Mucosa of gallbladder (tissue), 1 donor: ENCODE measurements around the gene NAV2. TPM values are rescaled to one million over a fixed set of nuclear protein-coding genes. Genes with fewer than 3 reads are reported as not detected.

Source experiments
- DNase-seq: peaks from one replicate; pipeline ENCODE4 v3.0.0-alpha.2; 2020; ENCODE audit warnings: low spot score
- total RNA-seq: library from RNA; stranded (reverse); gene quantifications from one replicate; pipeline ENCODE4 v1.2.1, GENCODE V29; 2021
- donor health status: DM: no; HTN: no; CAD: no.

NAV2 gene
- total RNA-seq, 1 donor from 2014 or later, result 5.3 TPM

DNA sequence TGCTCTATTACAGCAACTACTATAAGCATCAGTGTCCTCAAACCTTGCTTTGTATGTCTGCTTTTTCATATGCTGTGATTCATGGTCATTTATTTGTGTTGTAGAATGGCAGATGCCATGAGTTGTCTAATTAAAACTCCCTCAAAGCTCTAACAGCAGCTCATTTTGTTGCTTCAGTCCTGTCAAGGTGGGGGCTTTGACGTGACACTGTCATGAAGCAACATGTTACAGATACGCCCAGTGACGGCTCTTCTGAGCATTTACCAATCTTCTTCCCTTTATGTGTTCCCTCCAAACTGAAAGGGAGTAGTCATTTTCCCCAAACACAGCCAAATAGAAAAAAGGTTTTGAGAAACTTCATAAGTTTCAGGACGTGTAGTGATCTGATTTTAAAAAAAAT, 340.9 kb downstream of the NAV2 start:
- DNase-seq, result no peak

DNA sequence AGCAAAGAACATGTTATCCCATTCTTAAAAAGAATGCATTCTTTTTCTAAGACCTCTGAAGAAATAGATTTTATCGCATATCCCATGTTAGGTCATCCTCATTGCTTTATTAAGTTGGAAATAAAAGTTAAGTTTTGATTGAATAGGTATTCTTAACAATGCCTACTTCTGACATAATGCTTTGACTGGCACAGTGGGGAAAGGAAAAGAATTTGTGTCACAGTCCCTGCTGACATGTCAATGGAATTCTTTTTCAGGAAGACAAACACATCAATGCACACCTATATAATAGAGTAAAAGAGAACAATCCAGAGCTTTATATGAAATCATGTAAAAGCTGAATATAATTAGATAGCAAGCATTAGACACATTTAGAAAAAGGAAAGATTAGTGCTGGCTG, 341.9 kb downstream of the NAV2 start:
- DNase-seq, result no peak

DNA sequence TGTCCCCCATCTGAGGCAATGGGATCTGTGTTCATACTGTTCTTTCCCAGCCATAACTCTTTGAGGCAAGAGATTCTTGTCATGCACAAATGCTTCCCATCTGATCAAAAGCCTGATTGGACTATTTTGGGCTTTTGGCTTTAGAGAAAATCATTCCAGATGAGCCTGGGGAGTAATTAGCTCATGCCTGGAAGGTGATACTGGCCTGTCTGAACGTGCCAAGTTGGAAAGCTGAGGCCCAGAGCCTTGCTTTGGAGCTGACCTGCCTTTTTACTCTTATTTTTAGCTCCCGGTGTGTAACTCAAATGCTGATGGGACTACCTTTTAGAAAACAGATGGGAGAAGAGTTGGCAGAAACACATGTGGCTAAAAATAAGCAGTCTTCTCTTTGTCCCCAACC, 342.7 kb downstream of the NAV2 start:
- no peak for DNase-seq

DNA sequence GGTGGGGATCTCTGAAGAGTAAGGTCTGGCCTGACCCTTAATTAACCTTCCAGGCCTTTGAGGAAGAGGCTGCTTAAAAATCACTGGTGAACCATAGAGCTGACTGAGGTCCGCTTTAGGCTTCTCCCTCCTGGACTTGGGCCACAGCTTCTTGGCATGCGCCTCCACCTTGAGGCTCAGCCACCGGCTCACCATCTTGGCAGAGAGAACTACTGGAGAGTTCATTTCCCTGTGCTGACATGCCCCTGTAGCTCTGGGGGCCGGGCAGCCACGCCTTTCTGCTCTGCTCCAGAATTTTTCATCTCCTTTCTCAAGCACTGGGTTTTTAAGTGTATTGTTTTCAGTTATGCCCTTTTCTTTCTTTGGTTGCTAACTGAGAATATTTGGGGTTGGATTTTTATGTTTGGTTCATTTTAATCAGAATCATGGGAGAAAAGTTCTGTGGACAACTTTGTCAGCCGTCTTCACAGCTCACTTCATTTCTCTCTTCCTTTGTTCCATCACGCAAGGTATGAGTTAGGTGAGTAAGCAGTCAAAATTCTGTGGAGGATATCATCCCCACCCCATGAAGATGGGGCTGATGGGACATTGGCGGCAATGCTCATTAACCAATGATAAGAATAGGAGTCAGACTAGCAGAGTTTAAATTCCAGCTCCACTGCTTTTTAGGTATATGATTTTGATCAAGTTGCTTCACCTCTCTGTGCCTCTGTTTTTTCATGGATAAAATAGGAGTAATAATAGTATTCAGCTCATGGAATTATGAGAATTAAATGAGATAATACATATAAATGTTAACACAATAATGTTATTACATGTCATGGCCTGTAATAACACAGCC, 343.7 kb downstream of the NAV2 start:
- DNase-seq, result no peak

DNA sequence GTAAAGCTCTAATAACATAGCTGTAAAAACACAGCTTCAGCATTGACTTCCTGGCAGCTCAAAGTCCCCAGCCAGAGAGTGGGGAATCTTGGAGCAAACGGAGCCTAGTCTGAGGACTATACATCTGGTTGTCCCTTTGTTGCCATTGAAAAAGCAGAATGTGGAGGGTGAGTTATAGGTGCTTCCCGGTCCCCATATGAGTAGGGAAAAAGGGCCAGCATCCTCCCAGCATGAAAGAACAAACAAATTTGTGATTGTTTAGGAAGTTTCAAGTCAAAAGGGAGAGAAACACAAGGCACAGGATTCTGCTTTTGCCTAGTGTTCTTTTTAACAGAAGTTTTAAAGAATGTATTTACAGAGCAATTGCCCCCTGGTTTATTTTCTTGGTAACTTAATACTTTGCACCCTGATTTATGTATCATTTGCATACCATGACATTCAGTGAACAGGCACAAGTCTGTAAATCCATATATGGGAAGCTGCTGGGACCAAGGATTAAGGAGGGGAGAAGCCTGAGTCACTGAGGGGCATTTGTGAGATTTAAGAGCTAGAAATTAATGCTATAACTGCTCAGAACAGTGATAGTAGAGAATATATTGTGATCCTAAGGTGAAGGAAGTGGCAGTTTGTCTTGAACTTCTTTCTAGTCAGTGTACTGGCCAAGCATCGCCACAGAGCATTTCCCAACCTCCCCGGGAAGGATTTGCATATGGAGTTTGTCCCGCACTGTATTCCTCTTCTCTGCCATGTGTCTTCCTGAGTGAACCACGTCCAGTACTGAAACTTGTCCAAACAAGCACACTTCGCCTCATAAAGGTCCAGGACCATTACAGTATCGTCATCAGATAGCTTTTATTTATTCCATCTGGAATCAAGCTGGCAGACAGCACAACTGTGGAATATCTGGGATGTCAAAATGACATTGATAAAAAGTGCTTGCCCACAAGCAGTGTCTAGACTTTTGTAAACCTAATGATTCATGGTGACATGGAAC, 344.6 kb downstream of the NAV2 start:
- no peak for DNase-seq

DNA sequence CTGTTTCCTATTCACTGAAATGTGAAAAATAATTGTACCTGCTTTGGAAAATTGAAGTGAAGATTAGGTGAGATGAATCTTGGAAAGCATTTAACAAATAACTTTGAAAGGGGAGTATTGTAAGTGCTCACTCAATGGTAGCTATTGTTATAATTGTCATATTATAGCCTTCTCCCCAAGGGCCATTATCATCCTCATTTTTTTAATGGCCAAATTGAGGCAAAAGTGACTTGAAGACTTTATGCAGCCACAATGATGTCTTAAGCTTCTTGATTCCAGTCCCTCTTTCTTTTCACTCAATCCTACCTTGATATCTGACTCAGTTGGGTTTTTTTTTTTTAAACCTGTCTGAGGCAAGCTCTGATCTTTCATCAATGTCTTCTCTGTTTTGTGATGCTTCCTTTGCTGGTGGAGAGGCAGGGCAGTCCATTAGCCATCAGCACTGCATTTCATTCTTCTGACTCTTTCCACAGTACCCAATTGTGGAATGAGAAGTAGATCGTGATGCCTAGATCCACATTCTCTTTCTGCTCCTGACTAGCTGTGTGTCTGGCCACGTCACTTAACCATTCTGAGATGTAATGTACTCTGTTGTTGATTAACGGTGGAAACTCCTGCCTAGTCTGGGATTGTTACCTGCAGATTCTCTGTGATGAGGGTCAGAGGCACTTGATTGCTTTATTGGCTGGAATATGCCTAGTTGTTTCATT, 346.3 kb downstream of the NAV2 start:
- DNase-seq, result no peak

DNA sequence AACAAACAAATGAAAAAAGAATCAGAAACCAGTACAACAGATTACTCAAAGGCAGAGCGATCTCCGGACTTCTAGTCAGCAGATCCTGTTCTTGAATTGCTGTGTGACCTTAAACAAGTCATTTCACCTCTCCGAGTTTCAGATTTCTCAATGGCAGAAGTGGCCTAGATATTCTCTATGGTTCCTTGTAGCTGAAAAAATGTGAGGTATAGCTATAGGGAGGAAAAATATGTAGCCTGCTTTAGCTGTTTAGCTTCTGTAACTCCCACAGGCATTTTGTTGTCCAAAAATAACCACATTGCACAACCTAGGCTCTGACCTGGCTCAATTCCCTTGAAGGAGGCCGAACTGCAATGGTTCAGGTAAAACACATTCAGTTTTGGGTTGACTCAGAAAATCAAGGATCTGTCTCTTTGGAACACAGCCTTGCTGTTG, 347.0 kb downstream of the NAV2 start:
- no peak for DNase-seq

DNA sequence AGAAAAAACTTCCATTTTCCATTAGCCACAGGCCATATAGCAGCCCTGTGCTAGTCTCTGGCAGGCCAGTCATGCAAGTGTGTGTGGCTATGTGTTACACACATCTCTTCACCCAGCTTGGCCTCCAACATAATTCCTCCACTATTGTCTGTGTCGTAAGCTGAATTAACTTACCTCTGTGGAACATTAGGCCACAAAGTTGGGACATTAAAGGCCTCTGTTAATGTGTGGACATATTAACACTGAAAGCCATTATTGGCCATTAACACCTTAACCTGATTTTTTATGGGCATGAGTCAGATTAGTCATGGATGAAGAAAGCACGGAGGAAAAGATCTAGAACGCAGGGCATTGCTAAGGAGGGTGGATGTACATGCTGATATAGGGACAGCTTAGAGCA, 347.5 kb downstream of the NAV2 start:
- no peak for DNase-seq

DNA sequence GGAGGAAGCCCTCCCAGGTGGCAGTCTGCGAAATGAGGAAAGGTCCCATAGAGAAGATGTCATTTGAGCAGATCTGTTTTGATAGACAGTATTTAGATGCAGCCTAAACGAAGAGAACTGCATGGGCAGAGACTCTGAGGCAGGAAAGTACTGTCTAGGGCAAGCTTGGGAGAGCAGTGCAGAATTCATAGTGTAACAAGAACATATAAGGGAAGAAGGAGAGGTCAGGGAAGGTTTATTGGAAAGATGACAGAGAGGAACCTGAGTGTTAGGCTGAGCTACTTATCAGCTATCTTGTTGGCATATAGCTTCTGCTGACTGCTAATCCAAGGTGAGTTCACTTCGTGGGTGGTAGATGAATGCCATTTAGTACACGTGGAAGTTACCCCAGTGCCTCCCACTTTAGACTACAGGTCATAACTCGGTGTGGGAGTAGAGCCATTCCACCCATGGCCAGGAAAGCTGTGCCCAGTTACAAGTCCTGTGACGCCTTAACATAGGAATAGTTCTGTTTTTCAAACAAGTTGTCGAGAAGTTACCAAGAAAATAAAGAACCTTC, 348.1 kb downstream of the NAV2 start:
- DNase-seq, result no peak

DNA sequence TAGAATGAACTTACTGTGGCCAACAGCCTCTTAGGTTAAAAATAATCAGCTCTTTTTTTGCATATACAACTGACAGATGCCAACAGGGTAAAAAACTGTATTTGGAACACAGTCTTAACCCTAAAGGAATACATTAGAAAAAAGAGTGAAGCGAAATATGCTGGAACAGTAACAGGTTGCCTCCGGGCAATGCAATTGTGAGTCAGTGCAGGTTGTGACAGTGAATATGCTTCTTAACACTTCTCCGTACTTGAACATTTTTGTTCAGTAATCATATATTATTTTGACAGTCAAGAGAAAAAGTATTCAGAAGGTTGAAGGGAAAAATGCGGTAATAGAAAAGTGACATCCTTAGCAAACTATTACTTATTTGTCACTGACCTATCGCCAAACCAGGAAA, 349.1 kb downstream of the NAV2 start:
- DNase-seq, result no peak

DNA sequence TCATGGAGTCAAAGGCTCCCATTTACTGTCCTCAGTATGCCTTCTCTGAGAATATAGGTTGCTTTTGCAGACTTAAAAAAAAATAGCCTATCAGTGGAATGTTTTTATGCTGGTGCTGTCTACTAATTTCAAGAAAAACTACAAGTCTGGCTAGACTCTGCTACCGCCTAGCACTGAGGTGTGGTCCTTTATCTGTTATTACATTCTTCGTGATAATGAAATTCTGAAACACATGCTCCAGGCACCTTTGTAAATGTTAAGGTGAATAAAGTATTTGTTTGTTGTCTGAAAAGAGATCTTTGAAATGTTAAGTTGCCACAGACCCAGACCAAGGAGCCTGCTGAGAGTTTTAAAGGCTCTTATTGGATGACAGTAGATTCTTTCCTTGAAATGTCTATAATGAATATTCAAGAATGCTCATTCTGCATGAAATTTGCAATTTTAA, 352.3 kb downstream of the NAV2 start:
- no peak for DNase-seq

DNA sequence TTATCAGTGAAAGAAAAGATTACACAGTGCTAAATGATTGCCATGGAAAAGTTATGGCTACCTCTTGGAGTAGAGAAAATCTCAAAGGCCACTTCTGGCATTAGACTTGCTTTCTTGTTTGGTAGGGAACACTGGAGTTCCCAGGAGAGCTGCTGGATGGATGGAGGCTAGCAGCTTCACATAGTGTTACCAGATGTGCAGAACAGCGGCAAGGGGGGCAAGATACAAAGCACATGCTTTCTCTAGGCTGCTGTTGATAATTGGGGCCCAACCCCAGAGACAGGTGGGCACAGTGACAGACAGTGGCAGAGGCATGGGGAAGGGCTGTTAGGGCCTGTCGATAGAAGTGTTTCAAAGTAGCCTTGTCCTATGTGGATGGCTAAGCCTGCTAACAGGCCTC, 352.8 kb downstream of the NAV2 start:
- no peak for DNase-seq

DNA sequence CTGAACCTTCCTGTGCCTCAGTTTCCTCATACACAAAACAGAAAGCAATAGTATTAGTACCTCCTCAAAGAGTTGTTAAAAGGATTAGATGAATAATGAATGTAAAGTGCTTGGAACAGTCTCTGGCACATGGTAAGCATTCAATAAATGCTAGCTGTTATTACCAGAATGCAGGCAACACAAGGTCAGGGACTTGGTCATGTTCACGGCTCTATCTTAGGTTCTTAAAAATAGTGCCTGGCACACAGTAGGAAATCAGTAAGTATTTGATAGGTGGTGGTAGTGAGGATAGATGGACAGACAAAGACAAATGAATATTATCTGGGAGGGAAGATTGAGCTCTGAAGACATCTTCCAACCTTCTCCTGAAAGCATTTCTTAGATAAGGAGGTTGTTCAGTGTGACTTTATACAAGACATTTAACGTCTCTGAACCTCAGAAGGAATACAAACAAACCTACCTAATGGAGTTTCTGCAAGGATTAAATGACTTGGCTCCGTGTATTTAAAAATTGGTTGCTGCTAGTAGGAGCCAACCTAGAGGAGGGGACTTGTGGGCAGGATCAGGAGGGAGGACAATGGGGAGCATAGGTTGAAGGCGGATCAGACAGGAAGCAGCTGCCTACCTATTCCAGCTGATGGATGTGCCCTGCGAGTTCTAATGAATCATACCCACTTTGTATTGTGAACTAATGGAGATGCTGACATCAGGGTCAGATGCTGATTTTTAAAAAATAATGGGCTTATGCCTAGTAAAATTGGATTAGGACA, 353.6 kb downstream of the NAV2 start:
- no peak for DNase-seq

DNA sequence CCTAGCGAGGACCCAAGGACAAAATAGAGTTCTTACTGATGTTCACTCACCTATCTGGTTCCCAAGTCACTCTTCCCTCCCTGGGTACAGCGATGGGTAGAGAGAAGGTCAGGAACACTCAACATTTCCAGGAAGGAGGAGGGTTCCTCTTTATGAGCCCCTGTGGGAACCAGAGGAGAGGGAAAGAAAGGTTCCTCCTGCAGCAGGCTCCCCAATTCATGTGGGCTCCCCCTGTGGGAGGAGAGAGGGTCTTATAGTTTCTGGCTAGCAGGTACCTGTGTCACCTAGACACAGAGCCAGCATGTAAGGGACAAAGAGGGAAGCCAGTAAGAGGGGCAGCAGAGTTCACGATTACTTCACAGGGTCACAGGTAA, 354.1 kb downstream of the NAV2 start:
- no peak for DNase-seq

DNA sequence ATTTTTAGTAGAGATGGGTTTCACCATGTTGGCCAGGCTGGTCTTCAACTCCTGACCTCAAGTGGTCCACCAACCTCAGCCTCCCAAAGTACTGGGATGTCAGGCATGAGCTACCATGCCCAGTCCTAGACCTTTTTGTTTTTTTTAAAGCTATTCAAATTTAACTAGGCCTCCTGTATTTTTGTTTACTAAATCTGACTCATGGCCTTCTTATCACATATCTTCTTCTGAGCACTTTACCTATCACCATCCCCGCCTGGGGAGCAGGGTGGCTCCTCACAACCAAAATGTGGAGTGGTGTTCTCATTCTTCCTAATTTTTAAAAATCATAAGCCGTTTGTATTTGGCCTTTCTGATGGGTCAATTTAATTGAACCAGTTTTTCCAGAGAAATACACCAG, 355.0 kb downstream of the NAV2 start:
- no peak for DNase-seq

DNA sequence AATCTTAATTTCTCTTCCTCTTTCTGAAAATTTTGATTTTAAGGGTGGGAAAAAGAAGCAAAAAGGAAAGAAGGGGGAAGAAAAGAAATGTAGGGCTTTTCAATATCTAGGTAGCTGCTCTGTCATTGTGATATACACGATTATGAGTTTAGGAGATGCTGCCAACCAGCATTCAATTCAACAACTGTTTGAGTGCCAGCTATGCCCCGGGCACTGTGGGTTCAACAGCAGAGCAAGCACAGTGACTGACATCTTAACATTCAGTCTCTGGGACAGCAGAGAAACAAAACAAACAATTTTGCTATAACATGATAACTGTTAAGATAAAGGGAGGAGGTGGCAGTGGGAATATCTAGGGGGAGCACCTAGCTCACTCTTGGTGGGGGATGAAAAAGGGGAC, 356.1 kb downstream of the NAV2 start:
- DNase-seq, result no peak

DNA sequence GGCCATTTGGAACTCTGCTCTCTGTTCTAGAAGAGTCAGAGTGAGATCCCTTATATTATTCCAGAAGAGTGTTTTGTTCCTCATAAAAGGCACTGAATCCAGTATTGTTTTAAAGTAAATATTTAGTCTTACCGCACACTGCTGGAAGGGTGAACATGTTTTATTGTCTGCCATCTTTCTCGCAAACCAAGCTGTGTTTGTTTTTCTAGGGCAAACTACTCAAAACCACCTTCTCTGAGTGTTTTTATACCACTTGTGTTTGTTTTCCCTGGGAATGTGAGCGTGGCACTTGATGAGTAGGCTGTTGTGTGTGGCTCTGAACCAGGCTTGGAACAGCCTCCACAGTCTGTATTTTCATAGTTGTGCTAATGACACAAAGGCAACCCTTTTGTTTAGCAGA, 357.8 kb downstream of the NAV2 start:
- DNase-seq, result no peak

DNA sequence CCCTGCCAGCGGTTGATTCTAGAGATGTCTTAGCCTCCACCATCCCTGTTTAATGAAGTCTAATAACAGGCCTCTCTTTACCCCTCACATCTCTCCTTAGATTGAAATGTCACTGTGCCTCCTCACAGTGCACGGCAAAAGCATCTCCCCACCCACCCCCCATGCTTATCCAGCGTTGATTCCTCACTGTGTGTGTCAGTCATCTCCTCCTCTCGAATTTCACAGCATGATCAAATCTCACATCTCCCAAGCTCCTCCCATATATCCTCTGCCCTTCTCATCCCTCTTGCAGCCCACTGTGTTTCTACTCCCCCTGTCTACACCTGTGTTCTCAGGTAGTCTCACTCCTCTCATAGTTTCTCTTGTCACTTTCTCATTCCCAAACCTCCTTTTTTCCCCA, 363.0 kb downstream of the NAV2 start:
- no peak for DNase-seq

DNA sequence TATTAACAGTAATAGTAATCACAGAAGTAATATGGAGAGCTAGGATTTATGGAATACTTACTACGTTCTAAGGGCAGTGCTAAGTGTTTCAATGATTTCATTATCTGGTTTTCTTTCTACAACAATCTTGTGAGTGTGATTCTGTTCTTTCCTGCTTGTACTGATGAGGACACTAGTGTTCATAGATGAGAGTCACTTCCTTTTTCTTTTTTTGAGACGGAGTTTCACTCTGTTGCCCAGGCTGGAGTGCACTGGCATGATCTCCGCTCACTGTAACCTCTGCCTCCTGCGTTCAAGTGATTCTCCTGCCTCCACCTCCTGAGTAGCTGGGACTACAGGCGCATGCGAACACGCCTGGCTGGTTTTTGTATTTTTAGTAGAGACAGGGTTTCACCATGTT, 366.2 kb downstream of the NAV2 start:
- no peak for DNase-seq

DNA sequence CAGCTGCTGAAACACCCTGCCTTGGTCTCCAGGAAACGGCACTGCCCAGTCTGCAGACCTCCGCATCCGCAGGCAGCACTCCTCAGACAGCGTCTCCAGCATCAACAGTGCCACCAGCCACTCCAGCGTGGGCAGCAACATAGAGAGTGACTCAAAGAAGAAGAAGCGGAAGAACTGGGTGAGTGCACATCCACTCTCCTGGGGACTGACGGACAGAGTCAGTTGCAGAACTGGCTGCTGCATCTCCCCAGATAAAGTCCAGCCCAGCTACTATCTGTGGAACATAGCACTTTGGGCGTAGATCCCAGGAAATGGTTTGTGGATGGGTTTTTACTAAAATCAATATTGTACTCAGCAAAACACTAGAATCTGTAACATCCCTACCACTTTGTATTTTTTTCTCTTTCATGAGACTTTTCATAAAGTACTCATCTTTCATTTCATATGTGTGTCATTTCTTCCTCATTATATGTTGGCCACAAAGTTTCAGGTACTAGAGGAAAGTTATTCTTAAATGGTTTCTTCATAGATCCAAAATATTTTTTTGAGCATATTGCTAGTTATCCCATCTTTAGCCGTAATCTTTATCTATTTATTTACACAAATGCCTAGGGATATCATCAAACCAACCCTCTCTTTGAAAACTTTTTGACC, 367.5 kb downstream of the NAV2 start:
- DNase-seq, result no peak

DNA sequence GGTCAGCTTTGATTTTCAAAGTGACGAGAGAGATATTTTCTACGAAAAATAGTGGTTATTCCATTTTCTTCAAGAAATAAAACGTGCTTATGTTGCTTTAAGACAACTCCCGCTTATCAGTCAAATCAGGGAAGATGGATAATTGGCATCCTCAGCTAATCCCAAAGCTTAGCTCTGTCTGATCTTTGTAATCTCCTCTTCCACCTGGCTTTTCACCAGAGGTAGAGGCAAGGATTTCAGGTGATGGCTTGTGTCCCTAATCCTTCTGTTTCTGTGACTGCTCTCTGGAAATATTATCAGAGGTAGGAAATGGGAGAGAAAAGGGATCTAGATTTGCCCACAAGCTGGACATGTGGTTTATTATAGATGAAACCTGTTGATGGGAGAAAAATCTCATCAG, 368.7 kb downstream of the NAV2 start:
- DNase-seq, result no peak
